Progenitor cell of endocrine pancreas (in vitro differentiated cells): ENCODE data around the gene ADARB1. TPM values are rescaled to one million over a fixed set of nuclear protein-coding genes. Genes with fewer than 3 reads are reported as not detected.

ENCODE experiments used
- DNase-seq: peaks from one replicate; pipeline ENCODE4 v3.0.0; 2021; ENCODE audit warnings: low spot score; ENCODE audit not compliant: unreplicated experiment
- H3K27ac Mint-ChIP-seq: 2 replicates; pipeline ENCODE4 v1.8.0; 2021; ENCODE audit warnings: mild to moderate bottlenecking, moderate library complexity, mixed read lengths
- H3K27me3 Mint-ChIP-seq: 2 replicates; pipeline ENCODE4 v1.8.0; 2021; ENCODE audit warnings: mixed read lengths
- H3K36me3 Mint-ChIP-seq: 2 replicates; pipeline ENCODE4 v1.8.0; 2022; ENCODE audit warnings: mixed read lengths; ENCODE audit not compliant: insufficient read depth
- H3K4me1 Mint-ChIP-seq: 2 replicates; pipeline ENCODE4 v1.8.0; 2021; ENCODE audit warnings: low read depth, mixed read lengths
- H3K4me3 Mint-ChIP-seq: 2 replicates; pipeline ENCODE4 v1.8.0; 2021; ENCODE audit warnings: low read depth, mild to moderate bottlenecking, moderate library complexity, mixed read lengths
- H3K9me3 Mint-ChIP-seq: 2 replicates; pipeline ENCODE4 v1.8.0; 2021; ENCODE audit warnings: low read depth, mixed read lengths
- CTCF ChIP-seq: fragments of 200-600 bp; sonication (generic); IDR thresholded peaks from one replicate; pipeline ENCODE4 v1.5.0; 2021; ENCODE audit warnings: antibody characterized with exemption, mild to moderate bottlenecking; ENCODE audit not compliant: unreplicated experiment
- total RNA-seq: library from RNA; stranded (reverse); gene quantifications from 2 replicates; pipeline ENCODE4 v1.2.1, GENCODE V29; 2021

ADARB1 gene
- total RNA-seq, 1 donor from 2014 or later = 19.1 TPM

DNA sequence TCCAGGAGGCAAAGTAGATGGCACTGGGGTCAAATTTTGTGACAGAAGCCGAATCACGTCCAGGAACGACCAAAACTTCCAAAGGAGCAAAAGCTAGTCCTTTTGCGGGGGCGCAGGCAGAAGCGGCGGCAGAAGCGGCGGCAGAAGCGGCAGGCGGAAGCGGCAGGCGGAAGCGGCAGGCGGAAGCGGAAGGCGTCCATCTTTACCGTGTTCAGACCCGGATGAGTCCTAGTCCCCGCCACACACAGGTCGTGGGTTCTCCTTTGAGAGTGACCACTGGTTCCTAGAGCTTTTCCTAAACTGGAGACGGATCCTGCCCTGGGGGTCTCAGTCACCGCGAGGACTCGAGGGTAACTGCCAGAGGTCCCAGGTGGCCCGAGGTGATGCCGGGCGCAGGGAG, 159.7 kb downstream of the ADARB1 start:
- no peak for TF ChIP-seq CTCF
- peaks cover 8% of the 10 kb centered on the region for H3K9me3 Mint-ChIP-seq
- peaks cover 4% of the 10 kb centered on the region for H3K27me3 Mint-ChIP-seq
- DNase-seq = no peak
- H3K4me3 Mint-ChIP-seq = no peak overlapping the region
- no peak overlapping the region for H3K27ac Mint-ChIP-seq
- H3K4me1 Mint-ChIP-seq = peaks cover 3% of the 10 kb centered on the region
- no peaks in the 10 kb centered on the region for H3K36me3 Mint-ChIP-seq

GRCh38 chr21:45234965-45235364, 160.6 kb downstream of the ADARB1 start:
- no peak for DNase-seq
- H3K27me3 Mint-ChIP-seq = peaks cover 4% of the 10 kb centered on the region
- no peak for TF ChIP-seq CTCF
- H3K4me3 Mint-ChIP-seq = no peak overlapping the region
- H3K4me1 Mint-ChIP-seq = peaks cover 3% of the 10 kb centered on the region
- H3K9me3 Mint-ChIP-seq = peaks cover 8% of the 10 kb centered on the region
- no peak overlapping the region for H3K27ac Mint-ChIP-seq
- H3K36me3 Mint-ChIP-seq = no peaks in the 10 kb centered on the region

DNA sequence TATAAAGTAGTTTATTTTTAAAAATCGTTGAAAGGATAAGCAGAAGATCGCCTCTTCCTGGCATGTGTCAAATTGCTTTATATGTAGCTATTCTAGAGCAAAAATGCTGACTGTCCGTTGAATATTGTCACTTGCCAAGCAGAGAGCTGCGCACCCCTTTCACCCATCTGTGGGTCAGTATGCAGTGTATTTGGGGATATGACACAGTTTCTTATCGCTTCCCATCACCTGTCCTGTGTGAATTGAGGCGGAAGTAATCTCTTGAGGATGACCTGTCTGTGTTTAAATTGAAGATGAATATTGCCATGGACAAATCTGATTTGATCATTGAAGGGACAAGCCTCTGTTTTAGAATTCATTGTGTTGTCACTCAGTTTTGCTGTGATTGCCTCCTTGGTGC, 161.1 kb downstream of the ADARB1 start:
- peaks cover 4% of the 10 kb centered on the region for H3K27me3 Mint-ChIP-seq
- no peaks in the 10 kb centered on the region for H3K36me3 Mint-ChIP-seq
- H3K4me3 Mint-ChIP-seq = no peak overlapping the region
- peaks cover 3% of the 10 kb centered on the region for H3K4me1 Mint-ChIP-seq
- peaks cover 8% of the 10 kb centered on the region for H3K9me3 Mint-ChIP-seq
- DNase-seq = no peak
- H3K27ac Mint-ChIP-seq = no peak overlapping the region
- no peak for TF ChIP-seq CTCF

- no peaks in the 10 kb centered on the region for H3K36me3 Mint-ChIP-seq
- H3K9me3 Mint-ChIP-seq = peaks cover 8% of the 10 kb centered on the region
- DNase-seq = no peak
- no peak overlapping the region for H3K4me3 Mint-ChIP-seq
- peaks cover 3% of the 10 kb centered on the region for H3K4me1 Mint-ChIP-seq
- no peak overlapping the region for H3K27ac Mint-ChIP-seq
- no peak for TF ChIP-seq CTCF
- H3K27me3 Mint-ChIP-seq = peaks cover 4% of the 10 kb centered on the region
Observed at GRCh38 chr21:45236481-45236880, 162.1 kb downstream of the ADARB1 start.

DNA sequence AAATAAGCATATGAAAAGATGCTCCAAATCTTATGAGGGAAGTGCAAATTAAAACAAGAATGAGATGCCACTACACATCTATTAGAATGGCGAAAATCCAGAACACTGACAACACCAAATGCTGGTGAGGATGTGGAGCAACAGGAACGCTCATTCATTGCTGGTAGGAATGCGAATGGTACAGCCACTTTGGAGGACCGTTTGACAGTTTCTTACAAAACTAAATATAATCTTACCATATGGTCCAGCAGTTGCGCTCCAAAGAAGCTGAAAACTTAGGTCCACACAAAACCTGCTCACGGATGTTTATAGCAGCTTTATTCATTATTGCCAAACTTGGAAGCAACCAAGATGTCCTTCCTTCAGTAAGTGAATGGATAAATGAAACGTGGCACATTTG, 163.0 kb downstream of the ADARB1 start:
- H3K9me3 Mint-ChIP-seq = peaks cover 12% of the 10 kb centered on the region
- no peaks in the 10 kb centered on the region for H3K4me1 Mint-ChIP-seq
- no peak overlapping the region for H3K27ac Mint-ChIP-seq
- DNase-seq = no peak
- peaks cover 6% of the 10 kb centered on the region for H3K27me3 Mint-ChIP-seq
- TF ChIP-seq CTCF = no peak
- peaks cover 1% of the 10 kb centered on the region for H3K36me3 Mint-ChIP-seq
- H3K4me3 Mint-ChIP-seq = no peak overlapping the region
